ENCODE measurements around the gene ST8SIA6. TPM values are rescaled to one million over a fixed set of nuclear protein-coding genes. Genes with fewer than 3 reads are reported as not detected.
A peak's percentile ranks its signal among the peaks of the same experiment; 100 is the strongest.

Gene ST8SIA6
- total RNA-seq, 1 donor from 2014 or later, result 0.52 TPM

- Histone ChIP-seq H3K36me3 (ENCODE audit: control insufficient read depth in 3 of 3, insufficient read depth in 3 of 3, low read length in 3 of 3) (no peaks in the 10 kb centered on the region), H3K27me3 (ENCODE audit: control insufficient read depth in 3 of 3, insufficient read depth in 3 of 3, low read length in 3 of 3) (peaks cover 0 to 3% (median 0%) of the 10 kb centered on the region in 3 donors), H3K27ac (ENCODE audit: low read depth, low read length) (no peak overlapping the region), H3K4me3 (ENCODE audit: low read length in 3 of 3) (no peak overlapping the region), H3K4me1 (ENCODE audit: control insufficient read depth in 3 of 3, insufficient read depth in 3 of 3, low read length in 3 of 3) (no peaks in the 10 kb centered on the region), H3K9me3 (ENCODE audit: control insufficient read depth in 3 of 3, low read length in 3 of 3) (no peaks in the 10 kb centered on the region), H3K9ac (ENCODE audit: low read depth in 1 of 3, low read length in 3 of 3) (no peak overlapping the region)
These were observed 6.4 kb upstream of the ST8SIA6 start for GRCh38 chr10:17460756-17461155.

GRCh38 chr10:17457083-17457482 lies 2.7 kb upstream of the ST8SIA6 start:
- Histone ChIP-seq H3K4me3 (ENCODE audit: low read length in 3 of 3) (no peak overlapping the region), H3K9me3 (ENCODE audit: control insufficient read depth in 3 of 3, low read length in 3 of 3) (no peaks in the 10 kb centered on the region), H3K27me3 (ENCODE audit: control insufficient read depth in 3 of 3, insufficient read depth in 3 of 3, low read length in 3 of 3) (peaks cover 5 to 17% (median 12%) of the 10 kb centered on the region in 3 donors), H3K27ac (ENCODE audit: low read depth, low read length) (no peak overlapping the region), H3K4me1 (ENCODE audit: control insufficient read depth in 3 of 3, insufficient read depth in 3 of 3, low read length in 3 of 3) (peaks cover 5 to 13% (median 7%) of the 10 kb centered on the region in 3 donors), H3K36me3 (ENCODE audit: control insufficient read depth in 3 of 3, insufficient read depth in 3 of 3, low read length in 3 of 3) (no peaks in the 10 kb centered on the region), H3K9ac (ENCODE audit: low read depth in 1 of 3, low read length in 3 of 3) (no peak overlapping the region)

- H3K9ac ChIP-seq (ENCODE audit: low read depth in 1 of 3, low read length in 3 of 3), result no peak overlapping the region
- H3K4me3 ChIP-seq (ENCODE audit: low read length in 3 of 3), result no peak overlapping the region
- peaks cover 5 to 13% (median 7%) of the 10 kb centered on the region in 3 donors for H3K4me1 ChIP-seq (ENCODE audit: control insufficient read depth in 3 of 3, insufficient read depth in 3 of 3, low read length in 3 of 3)
- H3K27ac ChIP-seq (ENCODE audit: low read depth, low read length), result no peak overlapping the region
- no peaks in the 10 kb centered on the region for H3K9me3 ChIP-seq (ENCODE audit: control insufficient read depth in 3 of 3, low read length in 3 of 3)
- H3K27me3 ChIP-seq (ENCODE audit: control insufficient read depth in 3 of 3, insufficient read depth in 3 of 3, low read length in 3 of 3), result peaks cover 5 to 19% (median 14%) of the 10 kb centered on the region in 3 donors
- no peaks in the 10 kb centered on the region for H3K36me3 ChIP-seq (ENCODE audit: control insufficient read depth in 3 of 3, insufficient read depth in 3 of 3, low read length in 3 of 3)
These were observed 1.7 kb upstream of the ST8SIA6 start for GRCh38 chr10:17456032-17456548.

GRCh38 chr10:17455015-17455520 lies 673 bp upstream of the ST8SIA6 start:
- H3K9me3 ChIP-seq (ENCODE audit: control insufficient read depth in 3 of 3, low read length in 3 of 3), result peaks cover 0 to 1% (median 0%) of the 10 kb centered on the region in 3 donors
- no peaks in the 10 kb centered on the region for H3K36me3 ChIP-seq (ENCODE audit: control insufficient read depth in 3 of 3, insufficient read depth in 3 of 3, low read length in 3 of 3)
- H3K4me3 ChIP-seq (ENCODE audit: low read length in 3 of 3), result peak overlapping the region in 2 of 3 donors; percentile 28 to 38
- peaks cover 5 to 19% (median 14%) of the 10 kb centered on the region in 3 donors for H3K27me3 ChIP-seq (ENCODE audit: control insufficient read depth in 3 of 3, insufficient read depth in 3 of 3, low read length in 3 of 3)
- H3K4me1 ChIP-seq (ENCODE audit: control insufficient read depth in 3 of 3, insufficient read depth in 3 of 3, low read length in 3 of 3), result peaks cover 5 to 13% (median 7%) of the 10 kb centered on the region in 3 donors
- H3K9ac ChIP-seq (ENCODE audit: low read depth in 1 of 3, low read length in 3 of 3), result no peak overlapping the region
- H3K27ac ChIP-seq (ENCODE audit: low read depth, low read length), result no peak overlapping the region

GRCh38 chr10:17453373-17454091 lies 863 bp downstream of the ST8SIA6 start:
- H3K9me3 ChIP-seq (ENCODE audit: control insufficient read depth in 3 of 3, low read length in 3 of 3), result peaks cover 0 to 5% (median 0%) of the 10 kb centered on the region in 3 donors
- H3K27ac ChIP-seq (ENCODE audit: low read depth, low read length), result no peak overlapping the region
- no peaks in the 10 kb centered on the region for H3K36me3 ChIP-seq (ENCODE audit: control insufficient read depth in 3 of 3, insufficient read depth in 3 of 3, low read length in 3 of 3)
- peak overlapping the region; percentile 50 to 56 (median 51) for H3K4me3 ChIP-seq (ENCODE audit: low read length in 3 of 3)
- H3K27me3 ChIP-seq (ENCODE audit: control insufficient read depth in 3 of 3, insufficient read depth in 3 of 3, low read length in 3 of 3), result peaks cover 5 to 21% (median 14%) of the 10 kb centered on the region in 3 donors
- H3K4me1 ChIP-seq (ENCODE audit: control insufficient read depth in 3 of 3, insufficient read depth in 3 of 3, low read length in 3 of 3), result peaks cover 5 to 13% (median 7%) of the 10 kb centered on the region in 3 donors
- H3K9ac ChIP-seq (ENCODE audit: low read depth in 1 of 3, low read length in 3 of 3), result peak overlapping the region in 1 of 3 donors; percentile 58

- peak overlapping the region in 1 of 3 donors; percentile 58 for H3K9ac ChIP-seq (ENCODE audit: low read depth in 1 of 3, low read length in 3 of 3)
- no peak overlapping the region for H3K27ac ChIP-seq (ENCODE audit: low read depth, low read length)
- peaks cover 5 to 21% (median 14%) of the 10 kb centered on the region in 3 donors for H3K27me3 ChIP-seq (ENCODE audit: control insufficient read depth in 3 of 3, insufficient read depth in 3 of 3, low read length in 3 of 3)
- H3K4me1 ChIP-seq (ENCODE audit: control insufficient read depth in 3 of 3, insufficient read depth in 3 of 3, low read length in 3 of 3), result peaks cover 5 to 13% (median 7%) of the 10 kb centered on the region in 3 donors
- peaks cover 0 to 5% (median 0%) of the 10 kb centered on the region in 3 donors for H3K9me3 ChIP-seq (ENCODE audit: control insufficient read depth in 3 of 3, low read length in 3 of 3)
- no peaks in the 10 kb centered on the region for H3K36me3 ChIP-seq (ENCODE audit: control insufficient read depth in 3 of 3, insufficient read depth in 3 of 3, low read length in 3 of 3)
- H3K4me3 ChIP-seq (ENCODE audit: low read length in 3 of 3), result peak overlapping the region in 1 of 3 donors; percentile 50
These were observed 1.4 kb downstream of the ST8SIA6 start for GRCh38 chr10:17453035-17453372.

GRCh38 chr10:17452060-17452841 lies 2.1 kb downstream of the ST8SIA6 start:
- H3K4me1 ChIP-seq (ENCODE audit: control insufficient read depth in 3 of 3, insufficient read depth in 3 of 3, low read length in 3 of 3), result peaks cover 5 to 13% (median 7%) of the 10 kb centered on the region in 3 donors

GRCh38 chr10:17450024-17450423 lies 4.4 kb downstream of the ST8SIA6 start:
- peaks cover 5 to 13% (median 7%) of the 10 kb centered on the region in 3 donors for H3K4me1 ChIP-seq (ENCODE audit: control insufficient read depth in 3 of 3, insufficient read depth in 3 of 3, low read length in 3 of 3)
- no peaks in the 10 kb centered on the region for H3K36me3 ChIP-seq (ENCODE audit: control insufficient read depth in 3 of 3, insufficient read depth in 3 of 3, low read length in 3 of 3)
- peaks cover 0 to 5% (median 0%) of the 10 kb centered on the region in 3 donors for H3K9me3 ChIP-seq (ENCODE audit: control insufficient read depth in 3 of 3, low read length in 3 of 3)
- no peak overlapping the region for H3K4me3 ChIP-seq (ENCODE audit: low read length in 3 of 3)
- no peak overlapping the region for H3K9ac ChIP-seq (ENCODE audit: low read depth in 1 of 3, low read length in 3 of 3)
- H3K27ac ChIP-seq (ENCODE audit: low read depth, low read length), result no peak overlapping the region
- H3K27me3 ChIP-seq (ENCODE audit: control insufficient read depth in 3 of 3, insufficient read depth in 3 of 3, low read length in 3 of 3), result peaks cover 5 to 14% (median 13%) of the 10 kb centered on the region in 3 donors

More at GRCh38 chr10:17452060-17452841, 2.1 kb downstream of the ST8SIA6 start:
- no peaks in the 10 kb centered on the region for H3K36me3 ChIP-seq (ENCODE audit: control insufficient read depth in 3 of 3, insufficient read depth in 3 of 3, low read length in 3 of 3)
- H3K9me3 ChIP-seq (ENCODE audit: control insufficient read depth in 3 of 3, low read length in 3 of 3), result peaks cover 0 to 5% (median 0%) of the 10 kb centered on the region in 3 donors
- H3K4me3 ChIP-seq (ENCODE audit: low read length in 3 of 3), result no peak overlapping the region
- H3K9ac ChIP-seq (ENCODE audit: low read depth in 1 of 3, low read length in 3 of 3), result no peak overlapping the region
- no peak overlapping the region for H3K27ac ChIP-seq (ENCODE audit: low read depth, low read length)
- H3K27me3 ChIP-seq (ENCODE audit: control insufficient read depth in 3 of 3, insufficient read depth in 3 of 3, low read length in 3 of 3), result peaks cover 5 to 21% (median 14%) of the 10 kb centered on the region in 3 donors

- Histone ChIP-seq H3K9me3 (ENCODE audit: control insufficient read depth in 3 of 3, low read length in 3 of 3) (peaks cover 0 to 5% (median 0%) of the 10 kb centered on the region in 3 donors), H3K27me3 (ENCODE audit: control insufficient read depth in 3 of 3, insufficient read depth in 3 of 3, low read length in 3 of 3) (peaks cover 2 to 6% (median 4%) of the 10 kb centered on the region in 3 donors), H3K9ac (ENCODE audit: low read depth in 1 of 3, low read length in 3 of 3) (no peak overlapping the region), H3K36me3 (ENCODE audit: control insufficient read depth in 3 of 3, insufficient read depth in 3 of 3, low read length in 3 of 3) (no peaks in the 10 kb centered on the region), H3K27ac (ENCODE audit: low read depth, low read length) (no peak overlapping the region), H3K4me1 (ENCODE audit: control insufficient read depth in 3 of 3, insufficient read depth in 3 of 3, low read length in 3 of 3) (peaks cover 0 to 2% (median 0%) of the 10 kb centered on the region in 3 donors), H3K4me3 (ENCODE audit: low read length in 3 of 3) (no peak overlapping the region)
These were observed 8.9 kb downstream of the ST8SIA6 start for GRCh38 chr10:17445400-17445998.

Measured in skeletal muscle tissue (tissue), 4 donors.